ENCODE results near the gene CRADD. TPM values are rescaled to one million over a fixed set of nuclear protein-coding genes. Genes with fewer than 3 reads are reported as not detected.
"Not testable (repeated sequence)": the region's sequence is repeated elsewhere in the genome, so short reads cannot be mapped to it uniquely, and the experiment has no call there.

Gene CRADD
- total and polyA plus RNA-seq, 5 experiments from 2014 or later: 9.9 to 13.7 (median 13.0) TPM

- H3K36me3 Mint-ChIP-seq: peaks cover 0 to 7% (median under 1%) of the 10 kb centered on the region in 3 donors
- no peaks in the 10 kb centered on the region for H3K9me3 Mint-ChIP-seq
- no peak overlapping the region for H3K27ac Mint-ChIP-seq
- POLR2A ChIA-PET: no interaction called here
- no peak overlapping the region for H3K4me3 Mint-ChIP-seq
- DNase-seq: no peak
- peaks cover 5 to 30% (median 14%) of the 10 kb centered on the region in 4 donors for H3K4me1 Mint-ChIP-seq
- H3K27me3 Mint-ChIP-seq: no peaks in the 10 kb centered on the region
- no peak for ATAC-seq
Observed at GRCh38 chr12:93699271-93700145, 22.3 kb downstream of the CRADD start.

GRCh38 chr12:93702707-93703315 is 25.6 kb downstream of the CRADD start:
- Mint-ChIP-seq H3K4me1 (peaks cover 8 to 43% (median 16%) of the 10 kb centered on the region in 4 donors), H3K4me3 (no peak overlapping the region), H3K27ac (no peak overlapping the region), H3K36me3 (peaks cover 4 to 13% (median 5%) of the 10 kb centered on the region in 3 donors), H3K9me3 (peaks cover 0 to 4% (median 0%) of the 10 kb centered on the region in 9 donors), H3K27me3 (no peaks in the 10 kb centered on the region)
- POLR2A ChIA-PET: no interaction called here
- ATAC-seq (no peak), DNase-seq (no peak)

GRCh38 chr12:93704122-93704521 is 26.9 kb downstream of the CRADD start:
- H3K27ac Mint-ChIP-seq: no peak overlapping the region
- H3K27me3 Mint-ChIP-seq: no peaks in the 10 kb centered on the region
- H3K4me3 Mint-ChIP-seq: no peak overlapping the region
- DNase-seq (no peak), ATAC-seq (no peak)
- H3K36me3 Mint-ChIP-seq: peaks cover 6 to 24% (median 17%) of the 10 kb centered on the region in 3 donors
- H3K4me1 Mint-ChIP-seq: peaks cover 8 to 43% (median 15%) of the 10 kb centered on the region in 4 donors
- POLR2A ChIA-PET: no interaction called here
- H3K9me3 Mint-ChIP-seq: peaks cover 0 to 15% (median 6%) of the 10 kb centered on the region in 9 donors

GRCh38 chr12:93704625-93705024 is 27.4 kb downstream of the CRADD start:
- Mint-ChIP-seq H3K4me1 (peaks cover 8 to 41% (median 14%) of the 10 kb centered on the region in 4 donors), H3K9me3 (peaks cover 3 to 20% (median 8%) of the 10 kb centered on the region in 9 donors), H3K4me3 (no peak overlapping the region), H3K27me3 (no peaks in the 10 kb centered on the region), H3K27ac (no peak overlapping the region), H3K36me3 (peaks cover 6 to 29% (median 22%) of the 10 kb centered on the region in 3 donors)
- DNase-seq (no peak), ATAC-seq (no peak)
- POLR2A ChIA-PET: no interaction called here

- peaks cover 3 to 26% (median 12%) of the 10 kb centered on the region in 9 donors for H3K9me3 Mint-ChIP-seq
- POLR2A ChIA-PET: no interaction called here
Observed at GRCh38 chr12:93705237-93705636, 28.1 kb downstream of the CRADD start.

GRCh38 chr12:93706387-93706786 is 29.2 kb downstream of the CRADD start:
- POLR2A ChIA-PET: no interaction called here
- peaks cover 3 to 29% (median 12%) of the 10 kb centered on the region in 9 donors for H3K9me3 Mint-ChIP-seq
- ATAC-seq (no peak), DNase-seq (no peak)
- no peak overlapping the region for H3K27ac Mint-ChIP-seq
- no peak overlapping the region for H3K4me3 Mint-ChIP-seq
- H3K27me3 Mint-ChIP-seq: no peaks in the 10 kb centered on the region
- peaks cover 7 to 30% (median 9%) of the 10 kb centered on the region in 4 donors for H3K4me1 Mint-ChIP-seq
- peaks cover 10 to 33% (median 27%) of the 10 kb centered on the region in 3 donors for H3K36me3 Mint-ChIP-seq

More at GRCh38 chr12:93705237-93705636, 28.1 kb downstream of the CRADD start:
- no peak for DNase-seq
- Mint-ChIP-seq H3K4me3 (no peak overlapping the region), H3K27me3 (no peaks in the 10 kb centered on the region), H3K27ac (no peak overlapping the region), H3K36me3 (peaks cover 10 to 32% (median 27%) of the 10 kb centered on the region in 3 donors), H3K4me1 (peaks cover 8 to 36% (median 13%) of the 10 kb centered on the region in 4 donors)
- no peak for ATAC-seq

- POLR2A ChIA-PET: no interaction called here
- DNase-seq (no peak), ATAC-seq (no peak)
- H3K36me3 Mint-ChIP-seq: peaks cover 10 to 33% (median 27%) of the 10 kb centered on the region in 3 donors
- H3K27me3 Mint-ChIP-seq: no peaks in the 10 kb centered on the region
- peaks cover 3 to 29% (median 12%) of the 10 kb centered on the region in 9 donors for H3K9me3 Mint-ChIP-seq
- no peak overlapping the region for H3K27ac Mint-ChIP-seq
- no peak overlapping the region for H3K4me3 Mint-ChIP-seq
- H3K4me1 Mint-ChIP-seq: peaks cover 4 to 30% (median 8%) of the 10 kb centered on the region in 4 donors
Observed at GRCh38 chr12:93706824-93707223, 29.6 kb downstream of the CRADD start.

GRCh38 chr12:93707836-93708235 is 30.7 kb downstream of the CRADD start:
- peaks cover 3 to 29% (median 12%) of the 10 kb centered on the region in 9 donors for H3K9me3 Mint-ChIP-seq
- POLR2A ChIA-PET: no interaction called here
- DNase-seq: no peak
- H3K4me1 Mint-ChIP-seq: peaks cover 3 to 32% (median 9%) of the 10 kb centered on the region in 4 donors
- no peak for ATAC-seq
- H3K36me3 Mint-ChIP-seq: peaks cover 10 to 33% (median 27%) of the 10 kb centered on the region in 3 donors
- no peaks in the 10 kb centered on the region for H3K27me3 Mint-ChIP-seq
- no peak overlapping the region for H3K27ac Mint-ChIP-seq
- H3K4me3 Mint-ChIP-seq: no peak overlapping the region

- ATAC-seq (no peak), DNase-seq (no peak)
- H3K4me1 Mint-ChIP-seq: peaks cover 4 to 32% (median 9%) of the 10 kb centered on the region in 4 donors
- POLR2A ChIA-PET: no interaction called here
- no peaks in the 10 kb centered on the region for H3K27me3 Mint-ChIP-seq
- peaks cover 3 to 29% (median 12%) of the 10 kb centered on the region in 9 donors for H3K9me3 Mint-ChIP-seq
- H3K36me3 Mint-ChIP-seq: peaks cover 10 to 33% (median 27%) of the 10 kb centered on the region in 3 donors
- no peak overlapping the region for H3K4me3 Mint-ChIP-seq
- H3K27ac Mint-ChIP-seq: no peak overlapping the region
Observed at GRCh38 chr12:93708952-93709351, 31.8 kb downstream of the CRADD start.

- peaks cover 3 to 29% (median 12%) of the 10 kb centered on the region in 9 donors for H3K9me3 Mint-ChIP-seq
- DNase-seq (no peak), ATAC-seq (no peak)
- no peak overlapping the region for H3K4me3 Mint-ChIP-seq
- H3K27ac Mint-ChIP-seq: no peak overlapping the region
- POLR2A ChIA-PET: no interaction called here
- H3K36me3 Mint-ChIP-seq: peaks cover 10 to 32% (median 27%) of the 10 kb centered on the region in 3 donors
- peaks cover 2 to 32% (median 9%) of the 10 kb centered on the region in 4 donors for H3K4me1 Mint-ChIP-seq
- H3K27me3 Mint-ChIP-seq: no peaks in the 10 kb centered on the region
Observed at GRCh38 chr12:93709386-93709785, 32.2 kb downstream of the CRADD start.

- Mint-ChIP-seq H3K27me3 (no peaks in the 10 kb centered on the region), H3K4me1 (peaks cover 2 to 25% (median 7%) of the 10 kb centered on the region in 4 donors), H3K9me3 (peaks cover 3 to 29% (median 12%) of the 10 kb centered on the region in 9 donors), H3K4me3 (no peak overlapping the region), H3K27ac (no peak overlapping the region), H3K36me3 (peaks cover 6 to 30% (median 27%) of the 10 kb centered on the region in 3 donors)
- POLR2A ChIA-PET: interaction anchor here (0.7 kb wide), 1 partner anchor 10 kb away, joined by 3 read pairs; no protein-coding TSS in a partner anchor
- ATAC-seq: no peak
- no peak for DNase-seq
Observed at GRCh38 chr12:93710574-93710926, 33.4 kb downstream of the CRADD start.

- peaks cover 3 to 29% (median 12%) of the 10 kb centered on the region in 9 donors for H3K9me3 Mint-ChIP-seq
- DNase-seq, H3K4me3 Mint-ChIP-seq, POLR2A ChIA-PET, ATAC-seq, H3K27me3 Mint-ChIP-seq: not testable (repeated sequence)
- H3K4me1 Mint-ChIP-seq: peaks cover 1 to 18% (median 5%) of the 10 kb centered on the region in 4 donors
- H3K36me3 Mint-ChIP-seq: peaks cover 6 to 35% (median 27%) of the 10 kb centered on the region in 3 donors
- H3K27ac Mint-ChIP-seq: peak overlapping the region in 2 of 10 donors; percentile 10 to 42
Observed at GRCh38 chr12:93711502-93711901, 34.3 kb downstream of the CRADD start.

GRCh38 chr12:93712200-93712599 is 35.0 kb downstream of the CRADD start:
- POLR2A ChIA-PET: no interaction called here

More at GRCh38 chr12:93712200-93712599, 35.0 kb downstream of the CRADD start:
- no peaks in the 10 kb centered on the region for H3K27me3 Mint-ChIP-seq
- H3K27ac Mint-ChIP-seq: peak overlapping the region in 1 of 10 donors; percentile 44
- H3K4me3 Mint-ChIP-seq: no peak overlapping the region
- H3K4me1 Mint-ChIP-seq: peaks cover 1 to 18% (median 5%) of the 10 kb centered on the region in 4 donors
- H3K9me3 Mint-ChIP-seq: peaks cover 3 to 27% (median 12%) of the 10 kb centered on the region in 9 donors
- DNase-seq (no peak), ATAC-seq (no peak)
- H3K36me3 Mint-ChIP-seq: peaks cover 6 to 40% (median 30%) of the 10 kb centered on the region in 3 donors
